ENCODE results near the gene SMC6. TPM values are rescaled to one million over a fixed set of nuclear protein-coding genes. Genes with fewer than 3 reads are reported as not detected.

The SMC6 gene
- total RNA-seq, 1 experiment from 2014 or later = 40.3 TPM

DNA sequence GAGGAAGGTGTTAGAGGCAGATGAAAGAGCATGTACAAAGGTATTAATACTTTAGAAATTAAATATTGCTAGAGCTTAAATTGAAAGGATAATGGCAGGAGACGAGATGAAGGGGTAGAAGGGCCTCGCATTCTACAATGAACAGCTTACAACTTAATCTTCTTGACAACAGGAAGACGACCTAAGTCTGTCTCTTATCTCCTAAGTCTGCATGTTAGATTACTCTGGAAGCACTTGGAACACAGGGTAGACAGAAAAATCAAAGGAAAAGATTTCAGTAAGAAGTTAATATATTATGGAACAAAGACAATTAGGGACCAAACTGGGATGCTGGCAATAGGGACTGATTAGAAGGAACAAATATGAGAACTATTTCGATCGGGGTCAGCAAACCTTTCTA lies 34.9 kb downstream of the SMC6 start:
- no peak overlapping the region for H2BK20ac ChIP-seq (ENCODE audit: low read depth, low read length, poor library complexity, severe bottlenecking)
- no peaks in the 10 kb centered on the region for H3K79me1 ChIP-seq (ENCODE audit: insufficient read depth, low read depth, low read length, poor library complexity, severe bottlenecking)
- H2BK12ac ChIP-seq (ENCODE audit: insufficient read length, low read depth, low read length) = no peak overlapping the region
- WGBS (ENCODE audit: extremely low coverage, insufficient read length, low lambda C conversion rate) = no CpG with 5 or more reads among the region's 5 CpGs
- Mint-ChIP-seq H3K27ac (no peak overlapping the region), H3K27me3 (ENCODE audit: low read depth) (no peaks in the 10 kb centered on the region; the same call in 1 of the 2 replicates), H3K4me1 (no peaks in the 10 kb centered on the region), H3K36me3 (ENCODE audit: insufficient read depth in 1 of 3, low read depth in 3 of 3) (peaks cover 14 to 59% (median 55%) of the 10 kb centered on the region in 3 experiments; a peak in 5 of 7 replicates), H3K4me3 (no peak overlapping the region), H3K9me3 (no peaks in the 10 kb centered on the region)
- no peak overlapping the region for H4K91ac ChIP-seq (ENCODE audit: insufficient read length, low read depth, low read length)
- no peak overlapping the region for H2AK5ac ChIP-seq (ENCODE audit: insufficient read length, low read length)
- no peaks in the 10 kb centered on the region for H4K20me1 ChIP-seq (ENCODE audit: control insufficient read depth, insufficient read depth, insufficient read length)
- no peak overlapping the region for H3K18ac ChIP-seq (ENCODE audit: insufficient read length, low read depth, low read length)
- H3K27ac ChIP-seq (ENCODE audit: insufficient read length, low read depth, low read length) = no peak overlapping the region
- no peak overlapping the region for H3K14ac ChIP-seq (ENCODE audit: insufficient read depth, low read length)
- H2AFZ ChIP-seq (ENCODE audit: low read length) = no peak overlapping the region
- H2BK15ac ChIP-seq (ENCODE audit: low read depth, low read length) = no peak overlapping the region
- no peak overlapping the region for H4K5ac ChIP-seq (ENCODE audit: insufficient read length, low read depth, low read length)
- H3K4me2 ChIP-seq (ENCODE audit: insufficient read depth, insufficient read length, low read length) = no peak overlapping the region
- H3K23ac ChIP-seq (ENCODE audit: insufficient read length, low read depth, low read length) = no peak overlapping the region
- TF ChIP-seq, protein P1, sequence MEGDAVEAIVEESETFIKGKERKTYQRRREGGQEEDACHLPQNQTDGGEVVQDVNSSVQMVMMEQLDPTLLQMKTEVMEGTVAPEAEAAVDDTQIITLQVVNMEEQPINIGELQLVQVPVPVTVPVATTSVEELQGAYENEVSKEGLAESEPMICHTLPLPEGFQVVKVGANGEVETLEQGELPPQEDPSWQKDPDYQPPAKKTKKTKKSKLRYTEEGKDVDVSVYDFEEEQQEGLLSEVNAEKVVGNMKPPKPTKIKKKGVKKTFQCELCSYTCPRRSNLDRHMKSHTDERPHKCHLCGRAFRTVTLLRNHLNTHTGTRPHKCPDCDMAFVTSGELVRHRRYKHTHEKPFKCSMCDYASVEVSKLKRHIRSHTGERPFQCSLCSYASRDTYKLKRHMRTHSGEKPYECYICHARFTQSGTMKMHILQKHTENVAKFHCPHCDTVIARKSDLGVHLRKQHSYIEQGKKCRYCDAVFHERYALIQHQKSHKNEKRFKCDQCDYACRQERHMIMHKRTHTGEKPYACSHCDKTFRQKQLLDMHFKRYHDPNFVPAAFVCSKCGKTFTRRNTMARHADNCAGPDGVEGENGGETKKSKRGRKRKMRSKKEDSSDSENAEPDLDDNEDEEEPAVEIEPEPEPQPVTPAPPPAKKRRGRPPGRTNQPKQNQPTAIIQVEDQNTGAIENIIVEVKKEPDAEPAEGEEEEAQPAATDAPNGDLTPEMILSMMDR (conservative IDR thresholded peaks at IDR 0.05) = no peak
- no peak overlapping the region for H3T11ph ChIP-seq (ENCODE audit: low read length)
- H3K27me3 ChIP-seq (ENCODE audit: insufficient read depth, low read length) = no peaks in the 10 kb centered on the region
- H3K4me1 ChIP-seq (ENCODE audit: insufficient read depth, low read length) = no peaks in the 10 kb centered on the region
- H3K56ac ChIP-seq (ENCODE audit: insufficient read length, low read depth, low read length) = no peak overlapping the region
- no peak for DNase-seq
- H3K23me2 ChIP-seq (ENCODE audit: insufficient read length, low read depth, low read length, poor library complexity, severe bottlenecking) = no peaks in the 10 kb centered on the region
- no peaks in the 10 kb centered on the region for H3K9me3 ChIP-seq (ENCODE audit: control insufficient read depth, low read depth, low read length)
- no peak overlapping the region for H3K4ac ChIP-seq (ENCODE audit: low read depth, low read length)
- no peak overlapping the region for H3K9ac ChIP-seq (ENCODE audit: extremely low read depth, insufficient read length, low read length)
- no peaks in the 10 kb centered on the region for H3K79me2 ChIP-seq (ENCODE audit: insufficient read depth, low read length)
- no peak overlapping the region for H2BK120ac ChIP-seq (ENCODE audit: low read depth, low read length, poor library complexity, severe bottlenecking)
- H2BK5ac ChIP-seq (ENCODE audit: insufficient read length, low read length) = no peak overlapping the region
- no peak overlapping the region for H4K8ac ChIP-seq (replicated peaks; ENCODE audit: insufficient read length, low read depth, low read length)
